T-cell (primary cell): ENCODE measurements around the gene UBQLNL. TPM values are rescaled to one million over a fixed set of nuclear protein-coding genes. Genes with fewer than 3 reads are reported as not detected.

ENCODE experiments used
- ATAC-seq, 4 experiments: fragments of 200-7000 bp in 3 of 4; fragments of 150-1000 bp in 1 of 4; cut with Tn5 transposase; replicated peaks in 1 of 4; 1 replicate in 3 of 4; 2 replicates in 1 of 4; pipeline ENCODE4 v1.10.0; 2021; ENCODE audit warnings: moderate library complexity in 3 of 4, mild to moderate bottlenecking in 2 of 4, moderate number of reproducible peaks in 1 of 4
- CTCF ChIA-PET, 2 donors: fragments of 300-600 bp; sonication (Branson Sonifier 250); formaldehyde crosslinking; loops; one replicate each; lab custom pipeline; 2022; ENCODE audit warnings: antibody characterized with exemption in 2 of 2; lab: Charles Lee
- POLR2A ChIA-PET, 2 donors: fragments of 300-600 bp; sonication (Branson Sonifier 250); formaldehyde crosslinking; loops; one replicate each; lab custom pipeline; 2022; ENCODE audit warnings: antibody characterized with exemption in 2 of 2; lab: Charles Lee
- DNase-seq, 35 experiments: peaks; one replicate each; pipeline versions ENCODE4 v3.0.0 to v3.0.0-alpha.2; 2013 to 2023
- H3K27ac ChIP-seq: one replicate; pipeline ENCODE4 v1.5.1; 2013; ENCODE audit warnings: low read length
- H3K27me3 ChIP-seq, 2 experiments: replicated peaks in 1 of 2; 1 replicate in 1 of 2; 2 replicates in 1 of 2; pipeline versions ENCODE4 v1.6.1 to v1.7.0; 2013; ENCODE audit warnings: low read length in 1 of 2, mixed read lengths in 1 of 2; ENCODE audit not compliant: control insufficient read depth in 2 of 2, insufficient read depth in 2 of 2; ENCODE audit errors: extremely low read depth in 1 of 2
- H3K36me3 ChIP-seq, 2 donors: 1 replicate in 1 of 2; 2 replicates in 1 of 2; pipeline versions ENCODE4 v1.6.1 to v1.7.0; 2013; ENCODE audit warnings: low read length in 1 of 2; ENCODE audit not compliant: control insufficient read depth in 2 of 2, insufficient read depth in 1 of 2; ENCODE audit errors: extremely low read depth in 1 of 2
- H3K4me1 ChIP-seq, 2 experiments: 1 replicate in 1 of 2; 2 replicates in 1 of 2; pipeline versions ENCODE4 v1.6.1 to v1.7.0; 2013; ENCODE audit warnings: low read length in 2 of 2, mixed read lengths in 1 of 2; ENCODE audit not compliant: insufficient read depth in 2 of 2, control insufficient read depth in 1 of 2; ENCODE audit errors: extremely low read depth in 1 of 2
- H3K4me3 ChIP-seq, 2 donors: 1 replicate in 1 of 2; 2 replicates in 1 of 2; pipeline versions ENCODE4 v1.5.1 to v1.7.0; 2013; ENCODE audit warnings: mild to moderate bottlenecking in 2 of 2, low read length in 1 of 2, moderate library complexity in 1 of 2; ENCODE audit not compliant: control insufficient read depth in 1 of 2; ENCODE audit errors: extremely low read depth in 1 of 2
- H3K9me3 ChIP-seq: 2 replicates; pipeline ENCODE4 v1.7.0; 2013
- H3K27ac Mint-ChIP-seq, 2 donors: one replicate each; pipeline ENCODE4 v1.8.0; 2020 to 2021; ENCODE audit warnings: mild to moderate bottlenecking in 2 of 2, mixed read lengths in 2 of 2
- H3K27me3 Mint-ChIP-seq, 2 donors: one replicate each; pipeline ENCODE4 v1.8.0; 2021 to 2022; ENCODE audit warnings: mixed read lengths in 2 of 2
- H3K36me3 Mint-ChIP-seq: one replicate; pipeline ENCODE4 v1.8.0; 2021; ENCODE audit warnings: mixed read lengths
- H3K4me1 Mint-ChIP-seq, 3 donors: one replicate each; pipeline ENCODE4 v1.8.0; 2020 to 2022; ENCODE audit warnings: mixed read lengths in 3 of 3, mild to moderate bottlenecking in 1 of 3
- H3K4me3 Mint-ChIP-seq, 3 donors: one replicate each; pipeline ENCODE4 v1.8.0; 2020 to 2022; ENCODE audit warnings: mild to moderate bottlenecking in 3 of 3, mixed read lengths in 3 of 3, moderate library complexity in 3 of 3
- H3K9me3 Mint-ChIP-seq, 3 donors: one replicate each; pipeline ENCODE4 v1.8.0; 2020 to 2022; ENCODE audit warnings: mixed read lengths in 3 of 3
- whole genome bisulfite sequencing: methylation state at CpG from one replicate; pipeline ENCODE4 v1.1.5; 2013; ENCODE audit warnings: missing lambda C conversion rate; ENCODE audit not compliant: insufficient coverage; 5-methylcytosine and 5-hydroxymethylcytosine counted together
- total RNA-seq, 35 experiments: library from RNA in 6 of 35; stranded (reverse) in 6 of 35; fragments of 120-200 nt in 1 of 35; gene quantifications; one replicate each; pipeline versions ENCODE4 v1.2.1 to v1.2.4 and lab custom pipeline; 2013 to 2026

Gene UBQLNL
- total RNA-seq, 5 donors from 2014 or later (not counting 1 experiment from before 2014, with no cell fraction given): 0.46 to 1.0 (median 0.63) TPM

GRCh38 chr11:5514841-5515240, 1.7 kb downstream of the UBQLNL start:
- CTCF ChIA-PET: no interaction called here
- Histone ChIP-seq H3K27me3 (no peaks in the 10 kb centered on the region), H3K27ac (no peak overlapping the region), H3K4me1 (no peaks in the 10 kb centered on the region), H3K9me3 (no peaks in the 10 kb centered on the region), H3K36me3 (no peaks in the 10 kb centered on the region), H3K4me3 (no peak overlapping the region)
- Mint-ChIP-seq H3K27me3 (peaks cover 0 to 2% of the 10 kb centered on the region in 2 donors), H3K4me3 (no peak overlapping the region), H3K27ac (no peak overlapping the region), H3K4me1 (no peaks in the 10 kb centered on the region), H3K9me3 (no peaks in the 10 kb centered on the region), H3K36me3 (no peaks in the 10 kb centered on the region)
- DNase-seq: no peak
- POLR2A ChIA-PET: no interaction called here
- no peak for ATAC-seq

GRCh38 chr11:5509803-5510202, 6.7 kb downstream of the UBQLNL start, which contains the start of gene UBQLN3:
Gene UBQLN3 (minus strand): TSS chr11:5509957. CDS start chr11:5509558, 399 bp downstream.
- H3K9me3 Mint-ChIP-seq: no peaks in the 10 kb centered on the region
- Histone ChIP-seq H3K36me3 (no peaks in the 10 kb centered on the region), H3K4me1 (no peaks in the 10 kb centered on the region), H3K27me3 (peaks cover 0 to 12% of the 10 kb centered on the region in 2 experiments), H3K27ac (no peak within 1 kb of the TSS), H3K9me3 (no peaks in the 10 kb centered on the region), H3K4me3 (no peak within 1 kb of the TSS)
- no peak for ATAC-seq
- no CpG with 5 or more reads among the region's 4 CpGs for WGBS
- peaks cover 7 to 9% of the 10 kb centered on the region in 2 donors for H3K27me3 Mint-ChIP-seq
- H3K27ac Mint-ChIP-seq: no peak within 1 kb of the TSS
- no peaks in the 10 kb centered on the region for H3K4me1 Mint-ChIP-seq
- no peak for DNase-seq
- ChIA-PET CTCF (no interaction called here), POLR2A (no interaction called here)
- H3K4me3 Mint-ChIP-seq: no peak within 1 kb of the TSS
- no peaks in the 10 kb centered on the region for H3K36me3 Mint-ChIP-seq

GRCh38 chr11:5508605-5509004, 7.9 kb downstream of the UBQLNL start:
- Histone ChIP-seq H3K4me3 (no peak overlapping the region), H3K27me3 (peaks cover 0 to 12% of the 10 kb centered on the region in 2 experiments), H3K9me3 (no peaks in the 10 kb centered on the region), H3K27ac (no peak overlapping the region), H3K4me1 (no peaks in the 10 kb centered on the region), H3K36me3 (no peaks in the 10 kb centered on the region)
- H3K36me3 Mint-ChIP-seq: no peaks in the 10 kb centered on the region
- H3K27me3 Mint-ChIP-seq: peaks cover 7 to 9% of the 10 kb centered on the region in 2 donors
- no peak for DNase-seq
- POLR2A ChIA-PET: no interaction called here
- CTCF ChIA-PET: no interaction called here
- H3K9me3 Mint-ChIP-seq: no peaks in the 10 kb centered on the region
- H3K4me1 Mint-ChIP-seq: no peaks in the 10 kb centered on the region
- over 99% methylated on average over 8 of the region's 8 CpGs for WGBS
- no peak for ATAC-seq
- no peak overlapping the region for H3K4me3 Mint-ChIP-seq
- no peak overlapping the region for H3K27ac Mint-ChIP-seq

- ATAC-seq: no peak
- 94% methylated on average over 4 of the region's 6 CpGs for WGBS
- H3K4me3 Mint-ChIP-seq: no peak overlapping the region
- H3K9me3 ChIP-seq: no peaks in the 10 kb centered on the region
- no peaks in the 10 kb centered on the region for H3K36me3 ChIP-seq
- no peaks in the 10 kb centered on the region for H3K4me1 Mint-ChIP-seq
- no peaks in the 10 kb centered on the region for H3K9me3 Mint-ChIP-seq
- no peak for DNase-seq
- H3K4me1 ChIP-seq: no peaks in the 10 kb centered on the region
- ChIA-PET POLR2A (no interaction called here), CTCF (no interaction called here)
- H3K4me3 ChIP-seq: no peak overlapping the region
- H3K27me3 Mint-ChIP-seq: peaks cover 7 to 9% of the 10 kb centered on the region in 2 donors
- no peaks in the 10 kb centered on the region for H3K36me3 Mint-ChIP-seq
- no peak overlapping the region for H3K27ac ChIP-seq
- H3K27ac Mint-ChIP-seq: no peak overlapping the region
- H3K27me3 ChIP-seq: peaks cover 0 to 12% of the 10 kb centered on the region in 2 experiments
Observed at GRCh38 chr11:5507933-5508305, 8.6 kb downstream of the UBQLNL start.

DNA sequence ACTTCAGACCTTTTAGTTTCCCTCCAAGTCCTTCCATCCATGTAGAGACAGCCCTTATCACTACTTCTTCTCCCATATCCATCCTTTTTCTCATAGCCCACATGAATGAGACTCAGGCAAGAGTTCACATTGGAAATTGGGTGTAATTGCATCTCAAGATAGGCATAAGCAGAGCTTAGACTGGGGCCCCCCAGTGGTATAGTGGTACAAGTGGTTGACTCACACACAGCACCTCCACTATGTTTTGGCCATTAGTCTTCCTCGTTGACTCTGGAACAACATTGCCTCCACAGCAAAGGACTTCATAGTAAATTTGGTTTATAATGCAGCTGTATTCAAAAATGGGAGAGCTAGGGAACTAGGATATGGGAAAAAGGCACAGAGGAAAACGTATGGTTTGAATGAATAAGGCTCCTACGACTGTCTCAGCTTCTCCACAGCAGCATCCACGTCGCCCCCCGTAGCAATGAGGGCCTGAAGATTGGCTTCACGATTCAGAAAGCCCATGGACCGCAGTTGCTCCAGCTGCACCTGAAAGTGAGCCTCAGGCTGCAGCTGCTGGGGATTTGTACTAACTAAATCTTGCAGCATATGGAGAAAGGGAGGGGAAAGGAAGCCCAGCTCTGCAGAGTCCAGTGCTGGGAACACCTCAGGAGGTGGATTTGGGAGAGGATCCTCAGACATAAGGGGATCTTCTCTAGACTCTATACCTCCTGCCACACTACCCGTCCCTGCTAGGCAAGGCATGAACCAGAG, 9.1 kb downstream of the UBQLNL start:
- no peaks in the 10 kb centered on the region for H3K36me3 ChIP-seq
- ChIA-PET CTCF (no interaction called here), POLR2A (no interaction called here)
- H3K9me3 ChIP-seq: no peaks in the 10 kb centered on the region
- no peaks in the 10 kb centered on the region for H3K9me3 Mint-ChIP-seq
- no peak overlapping the region for H3K27ac ChIP-seq
- H3K4me3 Mint-ChIP-seq: no peak overlapping the region
- H3K4me1 Mint-ChIP-seq: no peaks in the 10 kb centered on the region
- peaks cover 0 to 12% of the 10 kb centered on the region in 2 experiments for H3K27me3 ChIP-seq
- WGBS: 84% methylated on average over 7 of the region's 9 CpGs
- H3K27me3 Mint-ChIP-seq: peaks cover 7 to 11% of the 10 kb centered on the region in 2 donors
- H3K36me3 Mint-ChIP-seq: no peaks in the 10 kb centered on the region
- ATAC-seq (no peak), DNase-seq (no peak)
- H3K4me1 ChIP-seq: no peaks in the 10 kb centered on the region
- no peak overlapping the region for H3K4me3 ChIP-seq
- H3K27ac Mint-ChIP-seq: no peak overlapping the region

- Histone ChIP-seq H3K4me3 (no peak overlapping the region), H3K36me3 (no peaks in the 10 kb centered on the region), H3K9me3 (no peaks in the 10 kb centered on the region), H3K27me3 (peaks cover 0 to 12% of the 10 kb centered on the region in 2 experiments), H3K27ac (no peak overlapping the region), H3K4me1 (no peaks in the 10 kb centered on the region)
- CTCF ChIA-PET: no interaction called here
- POLR2A ChIA-PET: no interaction called here
- no peak for DNase-seq
- Mint-ChIP-seq H3K4me3 (no peak overlapping the region), H3K9me3 (no peaks in the 10 kb centered on the region), H3K36me3 (no peaks in the 10 kb centered on the region), H3K4me1 (no peaks in the 10 kb centered on the region), H3K27me3 (peaks cover 12 to 14% of the 10 kb centered on the region in 2 donors), H3K27ac (no peak overlapping the region)
- WGBS: 97% methylated on average over 5 of the region's 9 CpGs
- ATAC-seq: no peak
Observed at GRCh38 chr11:5505363-5506048, 11.0 kb downstream of the UBQLNL start.
